LNCaP clone FGC (cell line): Measurements from ENCODE around the gene CDH8.

Experiments used
- DNase-seq: peaks from one replicate; pipeline ENCODE4 v3.0.0-alpha.2; 2011; ENCODE audit warnings: low read depth
- H3K4me3 ChIP-seq: 2 replicates; pipeline ENCODE4 v1.5.1; 2011; ENCODE audit warnings: mild to moderate bottlenecking, low read depth, low read length, control low read depth
- TF ChIP-seq, protein P1 (sequence below): IDR thresholded peaks from 2 replicates; pipeline ENCODE4 v1.5.1; 2012; ENCODE audit warnings: mild to moderate bottlenecking; ENCODE audit not compliant: control insufficient read depth, insufficient read depth; ENCODE audit errors: extremely low read depth

The CDH8 gene

DNA sequence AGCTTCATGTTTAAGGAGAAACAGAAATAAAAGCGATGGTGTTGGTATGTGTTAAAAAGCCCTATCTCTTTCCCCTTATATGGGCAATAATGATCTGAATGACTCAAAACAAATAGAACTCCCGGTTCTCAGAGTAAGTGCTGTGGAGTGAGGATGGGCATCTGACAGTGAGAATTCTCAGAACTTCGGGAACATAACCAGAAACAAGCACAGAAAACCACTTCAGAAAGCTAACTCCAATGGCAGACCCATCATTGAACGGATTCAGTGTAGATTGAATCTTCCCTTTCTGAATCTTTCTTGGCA, 67.2 kb downstream of the CDH8 start:
- TF ChIP-seq, protein P1, sequence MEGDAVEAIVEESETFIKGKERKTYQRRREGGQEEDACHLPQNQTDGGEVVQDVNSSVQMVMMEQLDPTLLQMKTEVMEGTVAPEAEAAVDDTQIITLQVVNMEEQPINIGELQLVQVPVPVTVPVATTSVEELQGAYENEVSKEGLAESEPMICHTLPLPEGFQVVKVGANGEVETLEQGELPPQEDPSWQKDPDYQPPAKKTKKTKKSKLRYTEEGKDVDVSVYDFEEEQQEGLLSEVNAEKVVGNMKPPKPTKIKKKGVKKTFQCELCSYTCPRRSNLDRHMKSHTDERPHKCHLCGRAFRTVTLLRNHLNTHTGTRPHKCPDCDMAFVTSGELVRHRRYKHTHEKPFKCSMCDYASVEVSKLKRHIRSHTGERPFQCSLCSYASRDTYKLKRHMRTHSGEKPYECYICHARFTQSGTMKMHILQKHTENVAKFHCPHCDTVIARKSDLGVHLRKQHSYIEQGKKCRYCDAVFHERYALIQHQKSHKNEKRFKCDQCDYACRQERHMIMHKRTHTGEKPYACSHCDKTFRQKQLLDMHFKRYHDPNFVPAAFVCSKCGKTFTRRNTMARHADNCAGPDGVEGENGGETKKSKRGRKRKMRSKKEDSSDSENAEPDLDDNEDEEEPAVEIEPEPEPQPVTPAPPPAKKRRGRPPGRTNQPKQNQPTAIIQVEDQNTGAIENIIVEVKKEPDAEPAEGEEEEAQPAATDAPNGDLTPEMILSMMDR: no peak
- DNase-seq: no peak

DNA sequence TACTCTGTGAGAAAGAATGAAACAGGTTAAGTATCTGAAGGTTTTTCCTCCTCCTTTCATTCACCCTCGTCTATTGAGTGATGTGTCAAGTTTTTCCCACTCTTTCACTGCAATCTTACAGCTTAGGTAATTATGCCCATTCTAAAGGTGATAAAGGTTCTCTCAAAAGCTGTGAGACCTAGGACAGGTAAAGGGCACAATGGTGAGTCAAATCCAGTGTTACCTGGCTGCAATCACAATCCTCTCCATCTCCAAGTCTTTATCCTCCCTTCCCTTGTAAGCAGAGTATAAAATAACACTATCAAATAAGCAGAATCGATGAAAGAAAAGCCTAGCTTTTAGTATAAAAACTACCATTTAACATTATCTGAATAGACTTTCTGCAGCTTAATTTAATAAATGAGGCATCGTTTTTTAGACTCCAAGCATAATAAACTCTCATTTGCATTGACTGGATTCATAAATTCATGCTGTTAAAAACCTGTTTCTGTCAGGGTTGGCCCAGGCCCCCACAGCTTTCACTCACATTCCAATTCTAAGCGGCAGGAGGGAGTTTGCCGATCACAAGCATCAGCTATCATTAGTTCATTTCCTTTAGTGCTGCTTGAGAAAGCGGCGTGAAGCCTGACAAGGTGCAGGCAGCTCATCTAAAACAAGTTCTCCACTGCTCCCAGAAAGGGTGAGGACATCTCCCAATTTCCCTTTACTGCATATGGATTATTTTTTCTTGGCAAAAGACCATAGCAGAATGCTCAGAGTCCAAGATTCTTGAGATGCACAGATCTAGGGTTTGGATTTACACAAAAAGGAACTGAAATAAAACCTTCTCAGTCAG, 67.8 kb downstream of the CDH8 start:
- DNase-seq: no peak
- H3K4me3 ChIP-seq: no peak overlapping the region
- TF ChIP-seq, protein P1: no peak

More for the DNA sequence above, 67.2 kb downstream of the CDH8 start:
- H3K4me3 ChIP-seq: no peak overlapping the region

DNA sequence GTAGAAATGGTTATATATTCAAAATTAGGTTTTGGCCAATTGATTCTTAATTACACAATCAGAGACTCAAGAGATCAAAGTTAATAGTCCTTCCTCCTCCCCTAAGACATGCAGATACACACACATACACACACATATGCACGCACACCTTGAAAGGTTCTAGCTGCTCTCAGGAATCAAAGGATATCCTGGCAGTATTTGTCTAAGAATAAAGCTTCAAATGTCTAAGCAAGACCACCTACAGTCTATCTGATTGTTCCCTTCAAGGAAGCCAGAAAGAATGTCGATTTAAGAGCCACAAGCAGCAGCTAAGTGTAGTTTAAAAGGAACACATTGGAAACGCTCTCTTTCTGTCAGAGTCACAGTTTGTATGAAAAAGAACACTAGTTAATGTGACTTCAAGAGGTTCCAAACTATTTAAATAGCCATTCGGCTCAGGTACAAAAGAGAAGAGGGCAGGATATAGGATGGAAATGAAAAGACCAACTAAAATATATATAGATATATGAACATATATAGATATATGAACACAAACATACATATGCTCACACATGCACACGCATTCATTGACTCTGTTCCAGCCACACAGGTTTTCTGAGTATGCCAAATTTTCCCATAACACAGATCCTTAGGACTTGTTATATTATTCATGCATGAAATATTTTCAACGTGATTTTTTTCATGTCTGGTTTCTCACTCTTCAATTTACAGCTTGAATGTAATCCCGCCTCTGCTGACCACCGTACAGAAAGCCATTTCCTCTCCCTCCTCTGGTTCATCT, 79.0 kb downstream of the CDH8 start:
- TF ChIP-seq, protein P1: no peak
- DNase-seq: no peak
- H3K4me3 ChIP-seq: no peak overlapping the region

DNA sequence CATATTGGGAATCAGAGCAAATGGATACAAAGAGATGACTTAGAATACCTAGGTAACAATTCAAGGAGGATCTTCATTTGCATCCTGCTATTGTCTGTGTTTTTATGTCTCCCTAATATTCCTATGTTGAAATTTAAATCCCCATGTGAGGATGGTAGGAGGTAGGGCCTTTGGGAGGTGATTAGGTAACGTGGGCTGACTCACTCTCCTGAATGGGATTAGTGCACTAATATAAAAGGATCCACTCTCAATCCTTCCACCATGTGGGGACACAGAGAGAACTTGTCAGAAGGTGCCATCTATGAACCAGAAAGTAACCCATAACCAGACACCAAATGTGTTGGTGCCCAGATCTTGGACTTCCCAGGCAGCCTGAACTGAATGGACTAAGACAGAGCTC, 83.4 kb downstream of the CDH8 start:
- DNase-seq: no peak
- no peak overlapping the region for H3K4me3 ChIP-seq
- TF ChIP-seq, protein P1: no peak

DNA sequence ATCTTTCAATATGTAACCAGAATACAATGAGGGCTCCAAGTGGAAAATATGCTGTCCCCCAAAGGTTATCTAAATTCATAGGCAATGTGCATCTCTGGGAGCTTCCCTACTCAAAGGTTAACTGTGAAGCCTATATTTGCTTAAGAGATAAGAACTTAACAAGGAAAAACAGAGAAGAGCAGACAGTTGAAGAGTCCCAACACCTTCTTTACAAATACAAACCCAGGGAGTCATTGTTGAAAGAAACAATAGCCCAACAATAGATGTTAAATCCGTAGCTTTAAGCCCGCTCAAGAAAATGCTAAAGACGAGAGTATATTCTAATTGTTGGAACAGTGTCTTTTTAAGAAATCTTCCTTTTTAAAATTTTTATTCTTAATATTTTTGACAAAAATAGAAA, 87.8 kb downstream of the CDH8 start:
- H3K4me3 ChIP-seq: no peak overlapping the region
- no peak for DNase-seq
- TF ChIP-seq, protein P1: no peak

DNA sequence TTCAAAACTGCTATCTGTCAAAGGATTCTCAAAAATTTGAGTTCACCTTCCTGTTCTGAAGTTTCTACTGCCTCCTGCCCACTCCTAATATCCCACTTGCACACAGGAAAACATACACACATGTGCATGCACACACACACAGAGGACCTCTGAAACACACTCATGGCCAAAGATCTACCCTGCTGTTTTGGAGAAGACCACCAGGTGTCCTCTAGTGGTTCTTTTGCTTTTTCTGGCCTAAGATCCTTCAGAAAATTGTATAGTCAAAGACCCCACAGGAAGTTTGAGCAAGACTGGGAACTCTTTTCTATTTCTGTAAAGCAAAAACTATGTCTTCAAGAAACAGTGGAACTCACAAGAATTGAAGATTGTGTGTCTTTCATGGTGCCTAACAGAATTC, 90.2 kb downstream of the CDH8 start:
- DNase-seq: no peak
- TF ChIP-seq, protein P1: no peak
- H3K4me3 ChIP-seq: no peak overlapping the region

DNA sequence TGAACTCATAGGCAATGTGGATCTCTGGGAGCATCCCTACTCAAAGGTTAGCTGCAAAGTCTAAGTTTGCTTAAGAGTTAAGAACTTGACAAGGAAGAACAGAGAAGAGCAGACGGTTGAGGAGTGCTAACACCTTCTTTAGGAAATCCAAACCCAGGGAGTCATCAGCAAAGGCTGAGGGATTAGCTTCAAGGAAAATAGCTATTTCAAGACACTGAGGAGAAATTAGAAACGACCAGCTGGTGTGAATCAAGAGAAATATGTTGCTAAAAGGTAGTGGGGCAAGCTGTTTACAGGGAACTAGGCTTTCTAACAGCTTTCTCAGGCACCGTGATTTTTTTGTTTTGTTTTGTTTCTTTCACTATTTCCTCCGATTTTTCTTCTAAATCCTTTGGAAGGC, 90.7 kb downstream of the CDH8 start:
- no peak for DNase-seq
- TF ChIP-seq, protein P1: no peak
- no peak overlapping the region for H3K4me3 ChIP-seq
